Brain microvascular endothelial cell (primary cell): ENCODE data around the gene WDR7.

Experiments used
- DNase-seq: peaks from one replicate; pipeline ENCODE4 v3.0.0-alpha.2; 2020
- H3K27ac ChIP-seq: fragments of 250-450 bp; sonication (Bioruptor Pico); 2 replicates; pipeline ENCODE4 v1.5.1; 2020; ENCODE audit warnings: mild to moderate bottlenecking, moderate library complexity
- H3K27me3 ChIP-seq: fragments of 250-450 bp; sonication (Bioruptor Pico); replicated peaks from 2 replicates; pipeline ENCODE4 v1.5.1; 2020; ENCODE audit warnings: mild to moderate bottlenecking
- H3K36me3 ChIP-seq: fragments of 250-450 bp; sonication (Bioruptor Pico); replicated peaks from 2 replicates; pipeline ENCODE4 v1.5.1; 2020; ENCODE audit warnings: mild to moderate bottlenecking
- H3K4me3 ChIP-seq: 2 replicates; pipeline ENCODE4 v1.5.1; 2011; ENCODE audit warnings: low read depth, mild to moderate bottlenecking, control low read depth, low read length, moderate library complexity
- CTCF ChIP-seq: IDR thresholded peaks from 2 replicates; pipeline ENCODE4 v1.5.1; 2011; ENCODE audit warnings: low read depth, mild to moderate bottlenecking, moderate library complexity, low read length, control low read depth, inconsistent platforms; ENCODE audit errors: missing control alignments
- in situ Hi-C: cut with HindIII; loops from 2 replicates; pipeline ENCODE4 v1.10.0; 2017; ENCODE audit warnings: low sequenced_read_pairs, low pct_ligation_motif_present

Gene WDR7

GRCh38 chr18:56995579-56996188 lies 344.5 kb downstream of the WDR7 start:
- H3K4me3 ChIP-seq: no peak overlapping the region
- no peak for DNase-seq
- no peak for TF ChIP-seq CTCF
- no peaks in the 10 kb centered on the region for H3K36me3 ChIP-seq
- in situ Hi-C loops: no loop called here
- no peaks in the 10 kb centered on the region for H3K27me3 ChIP-seq
- no peak overlapping the region for H3K27ac ChIP-seq

GRCh38 chr18:56997200-56997599 lies 346.0 kb downstream of the WDR7 start:
- no peak for DNase-seq
- TF ChIP-seq CTCF: no peak
- H3K36me3 ChIP-seq: no peaks in the 10 kb centered on the region
- in situ Hi-C loops: no loop called here
- no peak overlapping the region for H3K4me3 ChIP-seq
- no peaks in the 10 kb centered on the region for H3K27me3 ChIP-seq
- H3K27ac ChIP-seq: no peak overlapping the region

- Histone ChIP-seq H3K4me3 (no peak overlapping the region), H3K27me3 (no peaks in the 10 kb centered on the region), H3K36me3 (no peaks in the 10 kb centered on the region), H3K27ac (no peak overlapping the region)
- in situ Hi-C loops: no loop called here
- no peak for DNase-seq
- TF ChIP-seq CTCF: no peak
Measured at GRCh38 chr18:56999823-57000222, 348.7 kb downstream of the WDR7 start.

GRCh38 chr18:57002627-57003026 lies 351.5 kb downstream of the WDR7 start:
- no peak overlapping the region for H3K4me3 ChIP-seq
- in situ Hi-C loops: no loop called here

GRCh38 chr18:57003342-57003741 lies 352.2 kb downstream of the WDR7 start:
- DNase-seq: no peak
- H3K27me3 ChIP-seq: no peaks in the 10 kb centered on the region
- H3K36me3 ChIP-seq: no peaks in the 10 kb centered on the region
- TF ChIP-seq CTCF: no peak
- no peak overlapping the region for H3K4me3 ChIP-seq
- H3K27ac ChIP-seq: no peak overlapping the region
- in situ Hi-C loops: no loop called here

More at GRCh38 chr18:57002627-57003026, 351.5 kb downstream of the WDR7 start:
- Histone ChIP-seq H3K27me3 (no peaks in the 10 kb centered on the region), H3K36me3 (no peaks in the 10 kb centered on the region), H3K27ac (no peak overlapping the region)
- no peak for TF ChIP-seq CTCF
- no peak for DNase-seq
